ENCODE results near the gene LENG8. TPM values are rescaled to one million over a fixed set of nuclear protein-coding genes. Genes with fewer than 3 reads are reported as not detected.

LENG8 gene
- total and polyA plus RNA-seq, 2 of the 8 experiments (the other 6 are each of a cell fraction or from before 2014, with no cell fraction given): 62.2 to 108 TPM

DNA sequence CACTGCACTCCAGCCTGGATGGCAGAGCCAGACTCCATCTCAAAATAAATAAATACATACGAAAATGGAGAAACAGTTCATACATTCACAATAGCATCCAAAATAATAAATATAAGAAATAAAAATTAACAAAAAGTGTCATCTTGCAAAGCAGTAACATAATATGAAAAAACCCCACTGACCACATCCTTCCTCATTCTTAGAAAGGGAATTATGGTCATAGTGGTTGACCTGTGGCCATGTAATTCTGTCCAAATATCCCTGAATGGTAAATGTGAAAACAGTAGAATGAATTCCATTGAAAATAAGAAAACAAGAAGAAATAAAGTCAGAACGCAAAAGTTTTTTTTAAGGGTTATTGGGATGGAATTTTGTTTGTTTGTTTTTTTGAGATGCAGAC is 31.1 kb downstream of the LENG8 start:
- no peak overlapping the region for H3K4ac ChIP-seq (replicated peaks; ENCODE audit: insufficient read length, low read depth, low read length)
- no peak overlapping the region for H3K14ac ChIP-seq (ENCODE audit: insufficient read length)
- no peak overlapping the region for H2AFZ ChIP-seq (ENCODE audit: low read length)
- H4K5ac ChIP-seq (ENCODE audit: insufficient read length, low read depth, low read length): no peak overlapping the region
- no peaks in the 10 kb centered on the region for H4K20me1 ChIP-seq (replicated peaks in 1 of 2; ENCODE audit: control insufficient read depth in 1 of 2, insufficient read depth in 2 of 2, low read length in 2 of 2)
- no peaks in the 10 kb centered on the region for H3K23me2 ChIP-seq (ENCODE audit: low read depth, low read length)
- WGBS, 2 experiments (ENCODE audit: extremely low coverage in 1 of 2, insufficient coverage in 1 of 2, insufficient read length in 1 of 2, insufficient replicate concordance in 2 of 2, low coverage in 1 of 2, low lambda C conversion rate in 2 of 2, missing lambda C conversion rate in 1 of 2): 84 to 100% methylated on average over 1 to 2 of the region's 2 CpGs
- H3K79me2 ChIP-seq (ENCODE audit: control insufficient read depth in 1 of 2, insufficient read depth in 2 of 2, low read length in 2 of 2): no peaks in the 10 kb centered on the region
- ChIA-PET CTCF (ENCODE audit: partially characterized antibody) (interaction anchor here (0.6 to 3.2 kb wide), 6 partner anchors 9 to 1044 kb away, joined by 3 to 16 read pairs (median 4); no protein-coding TSS in a partner anchor), POLR2A (ENCODE audit: partially characterized antibody) (interaction anchor here (1.3 kb wide), 1 partner anchor 601 kb away, joined by 3 read pairs; no protein-coding TSS in a partner anchor)
- no peak overlapping the region for H3K4me3 ChIP-seq (ENCODE audit: extremely low read depth in 1 of 4, insufficient read depth in 2 of 4, low read depth in 3 of 4, low read length in 4 of 4)
- FAIRE-seq: no peak
- H2BK20ac ChIP-seq (ENCODE audit: low read length): no peak overlapping the region
- DNase-seq (ENCODE audit: low read depth in 1 of 2, low spot score in 2 of 2): no peak
- H3K27ac ChIP-seq (ENCODE audit: low read depth, low read length): no peak overlapping the region
- H3K23ac ChIP-seq (ENCODE audit: insufficient read length): no peak overlapping the region
- no peak overlapping the region for H4K91ac ChIP-seq (replicated peaks; ENCODE audit: insufficient read length, low read length)
- H3K27me3 ChIP-seq (replicated peaks in 1 of 4; ENCODE audit: control insufficient read depth in 3 of 4, extremely low read depth in 1 of 4, insufficient read depth in 3 of 4, low read length in 3 of 4): no peaks in the 10 kb centered on the region
- H3K36me3 ChIP-seq (ENCODE audit: control insufficient read depth in 2 of 4, insufficient read depth in 4 of 4, low read length in 3 of 4): no peaks in the 10 kb centered on the region
- no peak overlapping the region for H3K4me2 ChIP-seq (ENCODE audit: insufficient read depth in 1 of 2, low read depth in 2 of 2, low read length in 2 of 2)
- H3K56ac ChIP-seq (replicated peaks; ENCODE audit: insufficient read length, low read depth, low read length): no peak overlapping the region
- no peak overlapping the region for H3K9ac ChIP-seq (replicated peaks in 1 of 4; ENCODE audit: extremely low read depth in 1 of 4, low read depth in 3 of 4, low read length in 3 of 4)
- H3K9me3 ChIP-seq (ENCODE audit: insufficient read depth in 2 of 2, low read depth in 1 of 2, low read length in 1 of 2): peaks cover 0 to 5% of the 10 kb centered on the region in 2 experiments; a peak in 2 of 4 replicates
- no peak overlapping the region for H2BK5ac ChIP-seq (ENCODE audit: low read depth, low read length)
- H3K79me1 ChIP-seq (ENCODE audit: low read depth, low read length): no peaks in the 10 kb centered on the region
- no peak overlapping the region for H2BK120ac ChIP-seq (replicated peaks; ENCODE audit: low read depth, low read length)
- no peak overlapping the region for H2AK5ac ChIP-seq (ENCODE audit: low read depth, low read length)
- H3K4me1 ChIP-seq (replicated peaks in 1 of 4; ENCODE audit: control insufficient read depth in 3 of 4, insufficient read depth in 4 of 4, low read length in 3 of 4): no peaks in the 10 kb centered on the region
- no peak overlapping the region for H4K8ac ChIP-seq (ENCODE audit: extremely low read depth, insufficient read depth, low read length)
- H2BK12ac ChIP-seq (ENCODE audit: low read depth, low read length): no peak overlapping the region
- H3K18ac ChIP-seq (ENCODE audit: extremely low read depth, low read length): no peak overlapping the region
- no peak overlapping the region for H2BK15ac ChIP-seq (ENCODE audit: low read length)
- TF ChIP-seq EZH2 (IDR thresholded peaks at IDR 0.05; ENCODE audit: low read depth, low read length, severe bottlenecking) (no peak), KDM5A (IDR thresholded peaks at IDR 0.05; ENCODE audit: low read length) (no peak), CBX8 (IDR thresholded peaks at IDR 0.05; ENCODE audit: borderline replicate concordance, low read depth, low read length) (no peak), YY1 (IDR thresholded peaks at IDR 0.05; ENCODE audit: low read depth, low read length) (no peak), SAP30 (IDR thresholded peaks at IDR 0.05; ENCODE audit: insufficient read depth, insufficient replicate concordance, low read length) (no peak), JUN (IDR thresholded peaks at IDR 0.05; ENCODE audit: low read depth, low read length) (no peak), ZNF274 (IDR thresholded peaks at IDR 0.05; ENCODE audit: borderline replicate concordance, extremely low read depth, low read length) (no peak), EGR1 (IDR thresholded peaks at IDR 0.05; ENCODE audit: borderline replicate concordance, low read depth, low read length) (no peak), BACH1 (IDR thresholded peaks at IDR 0.05; ENCODE audit: low read length) (no peak), SUZ12 (IDR thresholded peaks at IDR 0.05; ENCODE audit: low read length) (no peak), RXRA (IDR thresholded peaks at IDR 0.05; ENCODE audit: insufficient read depth, low read depth, low read length) (no peak), CTBP2 (IDR thresholded peaks at IDR 0.05; ENCODE audit: borderline replicate concordance, insufficient read depth, insufficient read length, low read length) (no peak)
- TF ChIP-seq, protein P1, sequence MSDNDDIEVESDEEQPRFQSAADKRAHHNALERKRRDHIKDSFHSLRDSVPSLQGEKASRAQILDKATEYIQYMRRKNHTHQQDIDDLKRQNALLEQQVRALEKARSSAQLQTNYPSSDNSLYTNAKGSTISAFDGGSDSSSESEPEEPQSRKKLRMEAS (IDR thresholded peaks at IDR 0.05): no peak
- TF ChIP-seq, protein P2, sequence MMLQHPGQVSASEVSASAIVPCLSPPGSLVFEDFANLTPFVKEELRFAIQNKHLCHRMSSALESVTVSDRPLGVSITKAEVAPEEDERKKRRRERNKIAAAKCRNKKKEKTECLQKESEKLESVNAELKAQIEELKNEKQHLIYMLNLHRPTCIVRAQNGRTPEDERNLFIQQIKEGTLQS (IDR thresholded peaks at IDR 0.05; ENCODE audit: insufficient read depth, low read depth, low read length): no peak

All from H1 (cell line).